Ammon's horn (tissue), 1 donor: ENCODE data around the gene FOLR1.

Experiments used
- DNase-seq: peaks from one replicate; pipeline ENCODE4 v3.0.0-alpha.2; 2016; ENCODE audit warnings: low spot score

Gene FOLR1

DNA sequence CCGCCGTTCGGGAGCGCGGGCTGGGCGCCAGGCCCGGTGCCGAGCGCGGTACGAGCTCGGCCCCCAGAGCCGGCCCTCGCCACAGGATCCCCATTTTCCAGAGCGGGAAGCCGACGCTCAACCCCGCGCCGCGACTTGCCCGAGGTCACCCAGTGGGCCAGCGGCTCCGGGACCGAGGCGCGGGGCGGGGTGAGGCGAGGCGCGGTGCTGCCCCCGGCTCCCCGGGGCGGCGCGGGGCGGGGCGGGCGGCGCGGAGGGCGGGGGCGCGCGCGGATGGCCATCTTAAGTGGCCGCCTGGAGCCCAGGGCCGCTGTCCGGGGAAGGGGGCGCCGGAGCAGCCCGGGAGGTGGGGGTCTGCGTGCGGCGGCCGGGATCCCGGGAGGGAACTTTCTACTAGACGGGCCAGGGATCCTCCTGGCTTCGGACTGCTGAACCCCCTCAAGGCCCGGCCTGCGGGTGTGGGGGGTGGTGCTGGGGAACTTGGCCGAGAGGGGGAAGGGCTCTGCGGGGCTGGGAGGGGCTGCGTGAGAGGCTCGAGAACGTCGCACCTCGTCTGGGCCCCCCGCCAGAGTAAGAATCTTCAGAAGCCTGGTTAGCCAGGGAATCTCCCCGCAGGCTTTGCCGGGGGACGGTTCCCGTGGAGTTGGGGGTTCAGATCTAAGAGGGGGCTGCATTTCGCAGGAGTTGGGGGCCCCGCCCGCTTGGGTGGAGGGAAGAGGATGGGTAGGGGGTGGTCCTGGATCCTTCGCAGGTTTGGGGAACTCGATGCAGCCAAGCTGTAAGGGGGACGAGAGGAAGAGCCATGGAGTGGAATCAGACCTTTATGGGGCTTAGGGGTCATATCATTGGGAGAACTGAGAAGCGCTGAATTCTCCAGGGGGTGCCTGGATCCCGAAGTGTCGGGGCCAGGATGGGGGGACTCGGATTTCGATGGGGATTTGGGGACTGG lies 31.9 kb downstream of the FOLR1 start:
- DNase-seq = peak; percentile 48

DNA sequence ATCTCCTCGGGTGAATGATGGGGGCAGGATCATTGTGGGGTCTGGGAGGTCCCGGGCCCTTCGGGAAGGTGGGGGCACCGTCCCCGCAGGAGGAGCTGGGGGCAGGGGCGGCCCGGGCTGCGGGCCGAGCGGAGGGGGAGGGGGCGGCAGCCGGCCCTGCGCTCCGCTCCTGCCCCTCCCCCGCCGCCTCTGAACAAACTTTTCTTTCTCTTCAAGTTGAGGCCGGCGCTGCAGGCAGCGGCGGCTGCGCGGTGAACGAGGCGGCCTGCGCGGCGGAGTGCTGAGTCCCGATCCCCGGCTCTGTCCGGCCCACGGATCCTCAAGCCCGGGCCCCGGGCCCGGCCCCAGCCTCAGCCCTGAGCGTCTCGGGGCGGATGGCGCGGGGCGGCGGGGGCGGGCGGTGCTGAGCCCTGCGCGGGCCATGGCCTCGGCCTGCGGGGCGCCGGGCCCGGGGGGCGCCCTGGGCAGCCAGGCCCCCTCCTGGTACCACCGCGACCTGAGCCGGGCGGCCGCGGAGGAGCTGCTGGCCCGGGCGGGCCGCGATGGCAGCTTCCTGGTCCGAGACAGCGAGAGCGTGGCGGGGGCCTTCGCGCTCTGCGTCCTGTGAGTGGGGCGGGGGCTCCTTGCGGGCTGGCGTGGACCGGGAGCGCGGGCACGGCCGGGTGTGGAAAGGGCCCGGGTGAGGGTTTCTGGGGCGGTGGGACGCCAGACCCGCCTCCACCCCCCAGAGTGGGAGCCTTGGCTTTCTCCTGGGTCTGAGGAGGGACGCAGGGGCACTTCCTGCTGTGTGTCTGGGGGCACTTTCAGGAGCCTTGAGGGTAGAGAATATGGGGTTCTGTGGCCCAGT lies 32.8 kb downstream of the FOLR1 start, which contains the start of gene INPPL1:
INPPL1 (plus strand) TSS at position 204 of the 847 bp plus-strand sequence; CDS start at position 422, 218 bp downstream.
- DNase-seq = peak; percentile 46

DNA sequence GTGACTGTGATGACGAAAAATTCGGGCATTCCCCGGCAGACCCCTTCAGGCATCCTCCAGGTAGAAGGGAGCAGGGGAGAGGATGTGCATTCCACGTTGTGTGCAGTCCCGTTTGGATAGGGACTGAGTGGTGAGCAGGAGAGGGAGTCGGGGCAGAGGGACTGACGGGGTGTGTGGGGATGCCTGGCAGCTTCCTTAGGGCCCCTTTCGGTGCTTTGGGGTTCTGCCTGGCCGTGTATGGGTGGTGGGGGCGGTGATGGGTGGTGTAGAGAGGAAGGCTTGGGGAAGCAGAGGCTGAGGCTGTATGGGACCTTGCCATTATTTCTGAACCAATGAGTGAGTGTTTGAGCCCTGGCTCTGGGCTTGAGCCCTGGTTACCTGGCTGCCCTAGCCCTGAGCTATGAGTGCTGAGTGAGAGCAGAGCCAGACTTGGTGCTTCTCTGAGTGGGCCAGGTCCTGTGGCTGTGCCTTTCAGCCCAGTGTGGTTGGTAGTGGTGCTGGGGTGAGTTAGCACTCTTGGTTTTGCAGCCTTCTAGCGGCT lies 33.5 kb downstream of the FOLR1 start:
- no peak for DNase-seq

DNA sequence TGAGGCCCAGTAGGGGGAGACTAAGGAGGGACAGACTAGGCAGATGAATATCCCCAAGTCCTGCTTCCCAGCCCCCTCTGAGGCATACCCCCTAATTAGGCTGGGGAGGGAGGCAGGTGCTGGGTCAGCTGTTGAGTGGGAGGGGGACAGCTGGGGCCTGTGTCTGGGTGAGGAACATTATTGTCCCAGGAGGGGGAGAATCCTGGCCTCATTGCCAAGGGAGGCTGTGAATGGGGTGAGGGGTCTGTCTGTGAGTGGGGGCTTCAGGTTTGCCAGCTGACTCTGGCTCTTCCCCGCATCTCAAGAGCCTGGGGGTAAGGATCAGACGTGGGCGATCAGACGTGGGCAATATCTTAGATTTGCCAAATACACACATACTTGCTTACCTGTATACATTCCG lies 34.8 kb downstream of the FOLR1 start:
- no peak for DNase-seq

DNA sequence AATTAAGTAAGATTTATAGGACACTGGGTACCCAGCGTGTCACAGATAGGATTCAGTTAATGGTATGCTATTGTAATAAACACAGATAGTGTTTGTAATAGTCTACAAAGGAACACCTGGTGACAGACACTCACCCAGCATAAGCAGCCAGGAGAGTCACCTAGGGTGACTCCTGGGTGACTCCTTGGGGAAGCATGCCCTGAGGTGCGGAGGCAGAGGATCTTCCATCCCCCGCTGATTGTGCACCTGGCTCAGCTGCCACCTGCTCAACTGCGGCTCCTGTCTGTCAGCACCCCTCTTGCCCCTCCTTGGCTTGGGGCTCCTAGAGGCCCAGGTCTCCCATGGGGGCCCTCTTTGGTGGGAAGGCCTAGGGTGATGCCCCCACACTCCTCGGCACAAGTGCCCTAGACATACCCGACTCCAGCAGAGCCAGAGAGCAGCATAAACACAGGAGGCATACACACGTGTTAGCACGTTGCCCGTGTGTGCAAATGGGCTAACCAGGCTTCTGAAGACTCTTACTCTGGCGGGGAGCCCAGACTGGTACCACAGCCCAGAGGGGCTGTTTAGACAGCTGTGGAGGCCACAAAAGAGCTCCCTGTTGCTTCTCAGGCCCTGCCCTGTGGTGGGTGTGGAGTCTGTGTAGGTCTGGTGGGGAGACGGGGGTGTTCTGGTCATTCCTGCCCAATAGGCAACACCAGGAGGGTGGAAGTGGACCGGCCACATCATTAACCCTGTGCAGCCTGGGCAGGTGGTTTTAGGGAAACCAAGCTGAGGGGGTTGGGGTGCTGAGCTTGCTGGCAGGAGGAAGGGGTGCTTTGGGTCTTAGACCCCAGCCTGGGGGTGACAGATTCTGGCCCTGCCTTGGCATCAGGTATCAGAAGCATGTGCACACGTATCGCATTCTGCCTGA lies 35.6 kb downstream of the FOLR1 start:
- peak; percentile 58 for DNase-seq

DNA sequence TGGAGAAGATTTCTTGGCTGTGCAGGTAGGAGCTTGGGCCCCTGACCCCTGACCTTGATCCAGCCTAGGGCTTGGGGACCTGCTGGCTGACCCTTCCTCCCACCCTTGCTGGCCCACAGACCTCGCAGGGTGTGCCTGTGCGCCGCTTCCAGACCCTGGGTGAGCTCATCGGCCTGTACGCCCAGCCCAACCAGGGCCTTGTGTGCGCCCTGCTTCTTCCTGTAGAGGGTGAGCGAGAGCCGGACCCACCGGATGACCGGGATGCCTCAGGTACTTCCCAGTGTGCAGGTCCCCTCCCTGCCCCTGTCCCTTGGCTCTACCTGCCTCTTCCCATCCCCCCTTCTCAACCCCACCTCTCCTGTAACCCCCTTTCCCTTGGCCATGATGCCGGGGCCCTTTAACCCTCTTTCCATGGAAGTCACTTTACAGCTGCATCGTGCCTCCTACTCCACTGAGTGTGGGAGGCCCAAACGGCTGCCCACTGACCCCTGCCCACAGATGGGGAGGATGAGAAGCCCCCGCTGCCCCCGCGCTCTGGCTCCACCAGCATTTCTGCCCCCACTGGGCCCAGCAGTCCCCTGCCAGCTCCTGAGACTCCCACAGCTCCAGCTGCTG lies 36.4 kb downstream of the FOLR1 start:
- no peak for DNase-seq

DNA sequence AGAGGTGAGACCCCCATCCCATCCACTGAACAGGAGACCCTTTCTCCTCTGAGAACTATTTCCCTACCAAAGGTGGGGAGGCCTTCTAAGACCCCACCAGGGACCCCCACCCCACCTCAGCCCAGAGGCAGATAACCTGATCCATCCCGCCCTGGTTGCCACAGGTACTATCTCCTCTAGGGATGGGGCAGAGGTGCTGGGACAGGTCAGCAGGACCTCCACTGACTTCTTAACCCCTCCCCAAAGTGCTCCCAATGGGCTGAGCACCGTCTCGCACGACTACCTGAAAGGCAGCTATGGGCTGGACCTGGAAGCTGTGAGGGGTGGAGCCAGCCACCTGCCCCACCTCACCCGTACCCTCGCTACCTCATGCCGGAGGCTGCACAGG lies 36.9 kb downstream of the FOLR1 start:
- no peak for DNase-seq

DNA sequence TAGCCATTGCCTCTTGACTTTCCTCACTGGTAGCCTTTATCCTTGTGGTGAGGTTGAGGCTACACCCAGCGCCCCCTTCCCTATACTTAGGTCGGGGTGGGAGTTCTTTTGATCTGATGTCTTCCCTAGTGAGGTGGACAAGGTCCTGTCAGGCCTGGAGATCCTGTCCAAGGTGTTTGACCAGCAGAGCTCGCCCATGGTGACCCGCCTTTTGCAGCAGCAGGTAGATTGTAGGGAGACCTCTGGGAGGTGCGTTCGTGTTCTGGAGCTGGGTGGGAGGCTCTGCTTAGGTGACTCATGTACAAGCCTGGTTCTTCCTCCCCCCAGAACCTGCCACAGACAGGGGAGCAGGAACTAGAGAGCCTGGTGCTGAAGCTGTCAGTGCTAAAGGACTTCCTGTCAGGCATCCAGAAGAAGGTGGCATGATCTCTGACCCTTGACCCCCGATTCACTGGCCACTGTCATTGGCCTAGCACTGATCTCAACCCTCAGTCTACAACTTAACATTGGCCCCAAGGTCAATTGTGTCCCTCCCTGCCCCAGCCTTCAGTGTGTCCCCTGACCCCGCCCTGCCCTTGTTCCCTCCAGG lies 37.5 kb downstream of the FOLR1 start:
- no peak for DNase-seq

DNA sequence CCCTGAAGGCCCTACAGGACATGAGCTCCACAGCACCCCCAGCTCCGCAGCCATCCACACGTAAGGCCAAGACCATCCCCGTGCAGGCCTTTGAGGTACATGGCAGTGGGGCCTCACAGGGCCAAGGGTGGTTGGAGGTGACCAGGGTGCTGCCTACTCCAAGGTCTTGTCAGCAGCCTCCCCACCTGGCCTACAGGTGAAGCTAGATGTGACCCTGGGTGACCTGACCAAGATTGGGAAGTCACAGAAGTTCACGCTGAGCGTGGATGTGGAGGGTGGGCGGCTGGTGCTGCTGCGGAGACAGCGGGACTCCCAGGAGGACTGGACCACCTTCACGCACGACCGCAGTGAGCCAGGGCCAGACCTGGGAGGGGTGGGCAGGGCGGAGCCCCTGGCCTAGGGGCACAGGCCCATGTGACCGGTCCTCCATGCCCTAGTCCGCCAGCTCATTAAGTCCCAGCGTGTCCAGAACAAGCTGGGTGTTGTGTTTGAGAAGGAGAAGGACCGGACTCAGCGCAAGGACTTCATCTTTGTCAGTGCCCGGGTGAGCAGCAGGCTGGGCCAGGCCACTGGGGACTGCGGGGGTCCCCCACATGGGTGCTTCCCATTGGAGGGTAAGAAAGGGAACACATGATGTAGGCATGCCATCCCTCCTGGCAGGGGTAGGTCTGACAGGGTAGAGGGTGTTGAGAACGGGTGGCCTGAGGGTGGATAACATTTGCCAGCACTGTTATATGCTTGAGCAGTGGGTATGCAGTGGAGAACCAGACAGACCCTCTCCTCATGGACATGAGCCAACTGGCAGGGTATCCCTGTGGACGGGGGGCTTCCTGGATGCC lies 38.2 kb downstream of the FOLR1 start:
- no peak for DNase-seq

DNA sequence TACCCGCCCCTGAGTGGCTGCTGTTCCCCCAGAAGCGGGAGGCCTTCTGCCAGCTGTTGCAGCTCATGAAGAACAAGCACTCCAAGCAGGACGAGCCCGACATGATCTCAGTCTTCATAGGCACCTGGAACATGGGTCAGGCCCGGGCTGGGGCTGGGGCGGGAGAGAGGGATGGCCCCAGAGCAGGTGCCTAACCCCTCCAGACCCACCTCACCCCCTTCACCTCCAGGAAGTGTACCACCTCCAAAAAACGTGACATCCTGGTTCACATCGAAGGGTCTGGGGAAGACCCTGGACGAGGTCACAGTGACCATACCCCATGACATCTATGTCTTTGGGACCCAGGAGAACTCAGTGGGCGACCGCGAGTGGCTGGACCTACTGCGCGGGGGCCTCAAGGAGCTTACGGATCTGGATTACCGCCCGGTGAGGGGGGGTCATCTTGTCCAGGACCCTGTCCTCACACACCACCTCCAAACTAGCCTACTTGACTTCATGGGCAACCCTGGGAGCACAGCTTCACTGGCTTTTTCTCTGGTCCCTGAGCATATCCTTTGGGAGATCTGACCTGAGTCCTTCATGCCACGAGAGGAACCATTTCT lies 38.9 kb downstream of the FOLR1 start:
- no peak for DNase-seq

DNA sequence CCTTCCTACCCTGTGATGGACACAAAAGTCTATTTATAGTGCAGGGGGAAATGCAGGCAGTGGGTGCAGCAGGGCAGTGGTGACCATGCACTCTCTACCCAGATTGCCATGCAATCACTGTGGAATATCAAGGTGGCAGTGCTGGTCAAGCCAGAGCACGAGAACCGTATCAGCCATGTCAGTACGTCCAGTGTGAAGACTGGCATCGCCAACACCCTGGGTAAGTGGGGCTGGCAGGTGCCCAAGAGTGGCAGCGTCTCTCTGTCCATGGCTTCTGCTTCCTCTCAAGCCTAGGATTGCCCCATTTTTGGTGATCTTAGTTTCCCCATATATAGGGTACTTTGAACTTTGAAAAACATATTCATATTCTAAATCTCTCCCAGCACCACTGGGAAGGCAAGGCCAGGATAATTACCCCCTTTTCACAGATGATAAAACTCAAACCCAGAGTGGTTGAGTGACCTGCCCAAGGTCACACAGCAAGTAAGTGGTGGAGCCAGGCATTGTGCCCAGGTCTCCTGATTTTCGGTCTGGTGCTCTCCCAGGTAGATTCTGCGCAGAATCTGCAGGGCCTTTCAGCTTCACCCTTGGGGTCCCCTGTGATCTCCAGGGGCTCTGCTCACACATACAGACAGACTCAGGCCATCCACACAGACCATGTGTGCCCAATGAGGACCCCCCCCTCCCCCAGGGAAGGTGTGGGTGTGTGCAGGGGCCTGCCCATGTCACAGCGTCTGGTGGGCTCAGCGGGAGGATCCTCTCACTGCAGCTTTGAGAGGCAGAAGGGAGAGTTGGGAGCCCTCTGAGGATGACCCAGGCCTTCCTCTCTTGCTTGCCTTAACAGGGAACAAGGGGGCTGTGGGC lies 39.7 kb downstream of the FOLR1 start:
- DNase-seq = no peak

DNA sequence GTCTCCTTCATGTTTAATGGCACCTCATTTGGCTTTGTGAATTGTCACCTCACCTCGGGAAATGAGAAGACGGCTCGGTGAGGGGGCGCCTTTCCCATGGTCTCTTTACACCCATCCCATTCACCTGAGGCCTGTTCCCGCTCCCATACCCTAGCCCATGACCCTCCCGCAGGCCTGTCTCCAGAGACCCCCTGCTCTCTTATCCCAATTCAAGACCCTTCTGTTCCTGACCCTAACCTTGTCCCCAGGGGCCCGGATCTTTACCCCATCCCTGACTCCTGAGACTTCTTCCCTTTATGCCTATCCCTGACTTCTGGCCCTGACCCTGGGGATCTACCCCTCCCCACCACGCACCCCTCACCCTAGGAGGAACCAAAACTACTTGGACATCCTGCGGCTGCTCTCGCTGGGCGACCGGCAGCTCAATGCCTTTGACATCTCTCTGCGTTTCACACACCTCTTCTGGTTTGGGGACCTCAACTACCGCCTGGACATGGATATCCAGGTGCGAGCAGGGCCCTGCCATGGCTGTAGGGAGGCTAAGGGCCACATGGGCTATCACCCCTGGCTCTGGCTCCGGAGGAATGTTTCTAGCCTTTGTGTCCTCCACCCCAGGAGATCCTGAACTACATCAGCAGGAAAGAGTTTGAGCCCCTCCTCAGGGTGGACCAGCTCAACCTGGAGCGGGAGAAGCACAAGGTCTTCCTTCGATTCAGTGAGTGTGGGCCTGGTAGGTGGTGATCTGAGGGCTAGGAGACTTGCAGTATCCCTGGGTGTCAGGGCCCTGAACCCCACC lies 40.5 kb downstream of the FOLR1 start:
- no peak for DNase-seq

DNA sequence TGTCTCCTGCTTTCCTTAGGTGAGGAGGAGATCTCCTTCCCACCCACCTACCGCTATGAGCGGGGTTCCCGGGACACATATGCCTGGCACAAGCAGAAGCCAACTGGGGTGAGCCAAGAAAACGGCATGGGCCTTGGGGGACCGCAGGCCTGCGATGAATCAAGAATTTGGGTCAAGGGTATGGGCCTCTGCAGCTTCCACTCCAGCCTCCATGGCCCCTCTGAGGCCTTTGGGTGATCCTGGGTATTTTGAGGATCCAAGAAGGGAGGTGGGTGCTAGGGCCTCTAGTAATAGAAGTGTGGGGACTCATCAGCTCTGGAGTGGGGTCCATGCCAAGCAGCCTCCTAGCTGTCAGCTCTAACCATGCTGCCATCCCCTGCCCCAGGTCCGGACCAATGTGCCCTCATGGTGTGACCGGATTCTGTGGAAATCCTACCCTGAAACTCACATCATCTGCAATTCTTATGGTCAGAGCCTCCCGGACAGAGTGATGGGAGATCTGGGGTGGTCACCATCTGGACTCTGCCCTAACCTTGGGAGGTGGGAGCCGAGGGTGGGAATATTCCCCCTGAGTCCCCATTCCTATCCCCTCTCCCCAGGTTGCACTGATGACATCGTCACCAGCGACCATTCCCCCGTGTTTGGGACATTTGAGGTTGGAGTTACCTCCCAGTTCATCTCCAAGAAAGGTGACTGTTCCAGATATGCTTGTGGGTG lies 41.3 kb downstream of the FOLR1 start:
- no peak for DNase-seq

DNA sequence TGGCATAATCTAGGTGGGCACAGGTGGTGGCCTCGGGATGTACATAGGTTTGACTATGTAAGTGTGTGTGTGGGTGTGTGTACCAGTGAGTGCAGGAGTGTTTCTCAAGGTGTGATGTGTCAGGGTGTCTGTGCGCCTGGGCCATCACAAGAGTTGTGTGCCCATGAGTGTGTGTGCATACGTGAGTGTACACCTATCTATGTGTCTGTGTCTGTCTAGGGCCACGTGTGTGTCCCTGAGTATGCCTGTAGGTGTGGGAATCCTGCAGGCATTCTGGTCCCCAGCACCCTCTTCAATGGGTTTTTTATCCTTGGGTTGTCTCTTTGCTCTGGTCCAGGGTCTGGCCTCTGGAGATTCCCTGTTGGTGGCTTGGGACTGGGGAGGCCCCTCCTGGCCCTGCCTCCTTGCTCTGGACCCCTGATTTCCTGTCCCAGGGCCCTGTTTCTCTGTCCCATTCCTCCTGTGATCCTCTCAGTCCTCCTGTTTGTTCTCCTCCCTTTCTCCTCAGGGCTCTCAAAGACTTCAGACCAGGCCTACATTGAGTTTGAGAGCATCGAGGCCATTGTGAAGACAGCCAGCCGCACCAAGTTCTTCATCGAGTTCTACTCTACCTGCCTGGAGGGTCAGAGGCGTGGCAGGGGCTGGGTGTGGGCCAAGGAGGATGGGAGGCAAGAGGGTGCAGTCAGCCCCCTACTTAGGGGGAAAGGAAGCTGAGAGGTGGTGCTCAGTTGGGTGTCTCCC lies 42.0 kb downstream of the FOLR1 start:
- DNase-seq = no peak

DNA sequence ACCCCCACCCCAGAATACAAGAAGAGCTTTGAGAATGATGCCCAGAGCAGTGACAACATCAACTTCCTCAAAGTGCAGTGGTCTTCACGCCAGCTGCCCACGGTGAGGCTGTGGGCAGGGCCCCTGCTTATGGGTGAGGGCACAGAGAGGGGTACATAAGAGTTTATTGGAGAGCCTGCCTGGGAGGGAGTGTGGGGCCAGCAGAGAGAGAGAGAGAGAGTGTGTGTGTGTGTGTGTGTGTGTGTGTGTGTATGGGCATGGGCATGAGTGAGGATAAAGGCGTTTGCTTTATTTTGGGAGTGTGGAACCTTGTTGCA lies 42.5 kb downstream of the FOLR1 start:
- no peak for DNase-seq

DNA sequence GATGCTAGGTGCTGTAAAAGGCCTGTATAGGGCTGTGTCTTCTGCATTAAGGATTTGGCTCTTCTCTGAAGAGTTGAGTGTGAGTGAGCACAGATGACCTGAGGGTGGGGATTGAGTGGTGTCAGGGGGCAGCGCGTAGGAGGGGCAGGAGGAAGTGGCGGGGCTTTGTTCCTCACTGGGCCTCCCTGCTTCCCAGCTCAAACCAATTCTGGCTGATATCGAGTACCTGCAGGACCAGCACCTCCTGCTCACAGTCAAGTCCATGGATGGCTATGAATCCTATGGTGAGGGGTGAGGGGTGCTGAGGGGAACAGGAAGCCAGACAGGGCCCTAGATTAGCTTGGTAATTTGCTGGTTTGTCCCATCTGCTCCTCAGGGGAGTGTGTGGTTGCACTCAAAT lies 43.0 kb downstream of the FOLR1 start:
- DNase-seq = no peak
